K562 (cell line): ENCODE data around the gene ARSD. TPM values are rescaled to one million over a fixed set of nuclear protein-coding genes. Genes with fewer than 3 reads are reported as not detected.
A peak's percentile ranks its signal among the peaks of the same experiment; 100 is the strongest.

ENCODE experiments used
- ATAC-seq: fragments of 200-7000 bp; cut with Tn5 transposase; 3 replicates; pipeline ENCODE4 v1.9.1; 2020; ENCODE audit warnings: moderate library complexity
- BruUV-seq: library from RNA; stranded (reverse); fragments of 400-500 nt; replicated peaks from 2 replicates; lab custom pipeline; 2021; lab: Mats Ljungman, UMichigan
- CTCF ChIA-PET: fragments of 300-600 bp; formaldehyde crosslinking; extraction: SDS; loops from one replicate; lab custom pipeline; 2021; ENCODE audit warnings: low intra/inter-chr PET ratio; lab: Yijun Ruan, JAX
- POLR2A ChIA-PET: fragments of 300-600, 350-650 bp; sonication (Branson Sonifier 250); formaldehyde crosslinking; extraction: SDS; loops from one replicate; lab custom pipeline; 2021; ENCODE audit warnings: antibody characterized with exemption, inconsistent platforms; lab: Yijun Ruan, JAX
- DNase-seq, 4 experiments: peaks; one replicate each; pipeline versions ENCODE4 v3.0.0 to v3.0.0-alpha.2; 2011 to 2018; ENCODE audit warnings: low spot score in 3 of 4, mixed read lengths in 3 of 4; ENCODE audit errors: extremely low read depth in 1 of 4
- FAIRE-seq: peaks from 2 replicates; lab custom pipeline; 2011; peaks lifted over from hg19 to GRCh38; lab: Jason Lieb, UNC
- H2AFZ ChIP-seq: 2 replicates; pipeline ENCODE4 v1.6.0; 2011; ENCODE audit warnings: low read depth, low read length, control low read depth, inconsistent platforms
- H3K27ac ChIP-seq: fragments of 200-600 bp; 3 replicates; pipeline ENCODE4 v1.8.0; 2011; ENCODE audit warnings: low read depth, mild to moderate bottlenecking, control low read depth, inconsistent platforms, low read length, moderate library complexity, mixed read lengths; ENCODE audit errors: extremely low read depth
- H3K27me3 ChIP-seq, 2 experiments: fragments of 300-600 bp in 1 of 2; 2 replicates in 1 of 2; 3 replicates in 1 of 2; pipeline versions ENCODE4 v1.6.0 to v1.8.0; 2011; ENCODE audit warnings: inconsistent platforms in 2 of 2, low read length in 2 of 2, mild to moderate bottlenecking in 1 of 2, mixed read lengths in 1 of 2, moderate library complexity in 1 of 2; ENCODE audit not compliant: control insufficient read depth in 2 of 2, insufficient read depth in 2 of 2
- H3K36me3 ChIP-seq: fragments of 300-600 bp; 3 replicates; pipeline ENCODE4 v1.8.0; 2011; ENCODE audit warnings: mild to moderate bottlenecking, low read length, inconsistent platforms; ENCODE audit not compliant: control insufficient read depth, insufficient read depth
- H3K4me1 ChIP-seq, 2 experiments: fragments of 200-600 bp in 1 of 2; replicated peaks in 1 of 2; 2 replicates in 1 of 2; 3 replicates in 1 of 2; pipeline versions ENCODE4 v1.5.1 to v1.8.0; 2011; ENCODE audit warnings: inconsistent platforms in 2 of 2, low read length in 2 of 2, mild to moderate bottlenecking in 1 of 2, mixed read lengths in 1 of 2, moderate library complexity in 1 of 2; ENCODE audit not compliant: control insufficient read depth in 2 of 2, insufficient read depth in 2 of 2
- H3K4me2 ChIP-seq: 2 replicates; pipeline ENCODE4 v1.6.1; 2011; ENCODE audit warnings: low read length, control low read depth, inconsistent platforms, mixed read lengths; ENCODE audit not compliant: insufficient read depth
- H3K4me3 ChIP-seq: fragments of 200-600 bp; sonication (generic), shearing (Covaris generic); 2 replicates; pipeline ENCODE4 v1.5.1; 2016; ENCODE audit warnings: control low read depth, inconsistent platforms
- H3K79me2 ChIP-seq: fragments of 200-600 bp; 3 replicates; pipeline ENCODE4 v1.8.0; 2011; ENCODE audit warnings: low read length, inconsistent platforms; ENCODE audit not compliant: control insufficient read depth, insufficient read depth
- H3K9ac ChIP-seq, 2 experiments: 2 replicates each; pipeline versions ENCODE4 v1.6.0 to v1.6.1; 2011; ENCODE audit warnings: low read depth in 2 of 2, low read length in 2 of 2, control low read depth in 1 of 2, inconsistent platforms in 1 of 2, mild to moderate bottlenecking in 1 of 2, mixed read lengths in 1 of 2; ENCODE audit not compliant: insufficient read depth in 1 of 2
- H3K9me1 ChIP-seq: one replicate; pipeline ENCODE4 v1.6.0; 2011; ENCODE audit warnings: inconsistent platforms, mild to moderate bottlenecking, low read length, moderate library complexity; ENCODE audit not compliant: control insufficient read depth, insufficient read depth
- H3K9me3 ChIP-seq: replicated peaks from 2 replicates; pipeline ENCODE4 v1.5.1; 2011; ENCODE audit warnings: low read depth, low read length, inconsistent platforms; ENCODE audit not compliant: control insufficient read depth, insufficient read depth
- H4K20me1 ChIP-seq: replicated peaks from 2 replicates; pipeline ENCODE4 v1.6.1; 2011; ENCODE audit warnings: low read length, inconsistent platforms, mixed read lengths; ENCODE audit not compliant: control insufficient read depth, insufficient read depth
- CREM ChIP-seq: IDR thresholded peaks from 2 replicates; pipeline ENCODE4 v1.6.1; 2014; ENCODE audit warnings: antibody characterized with exemption, low read depth
- KAT7 ChIP-seq: sonication (generic); formaldehyde crosslinking; IDR thresholded peaks from 2 replicates; pipeline ENCODE4 v1.8.0; 2022; ENCODE audit warnings: missing genetic modification reagents, mild to moderate bottlenecking, borderline replicate concordance
- SREBF1 ChIP-seq: fragments of 150-350 bp; IDR thresholded peaks from 2 replicates; pipeline ENCODE4 v1.6.1; 2014; ENCODE audit warnings: antibody characterized with exemption, low read depth, low read length, borderline replicate concordance
- TCF3 ChIP-seq: sonication (generic); formaldehyde crosslinking; IDR thresholded peaks from 2 replicates; pipeline ENCODE4 v1.4.0; 2020; ENCODE audit warnings: mild to moderate bottlenecking, missing genetic modification reagents
- ZNF197 ChIP-seq: fragments of 200-800 bp; sonication (Bioruptor generic); IDR thresholded peaks from 2 replicates; pipeline ENCODE4 v1.6.1; 2016; ENCODE audit warnings: low read depth, missing genetic modification characterization, missing compliant biosample characterization
- ZNF224 ChIP-seq: sonication (generic); formaldehyde crosslinking; IDR thresholded peaks from 2 replicates; pipeline ENCODE4 v1.8.0; 2022; ENCODE audit warnings: mild to moderate bottlenecking, missing genetic modification reagents
- ZNF324 ChIP-seq: fragments of 250-450 bp; sonication (Bioruptor Pico); IDR thresholded peaks from 2 replicates; pipeline ENCODE4 v1.4.0; 2020; ENCODE audit warnings: mild to moderate bottlenecking
- WGBS: fragments of 100-300 bp; shearing (Covaris generic); methylation state at CpG from one replicate; pipeline ENCODE4 v1.1.6; 2016; ENCODE audit warnings: low coverage, mixed read lengths; ENCODE audit not compliant: insufficient coverage; ENCODE audit errors: missing lambda C conversion rate; 5-methylcytosine and 5-hydroxymethylcytosine counted together
- in situ Hi-C: fragments of 300-500 bp; cut with MboI; formaldehyde crosslinking; loops from 4 replicates; pipeline ENCODE4 v1.15.0; 2018; ENCODE audit warnings: inconsistent platforms, mixed read lengths
- intact Hi-C: fragments of 100-400 bp; cut with micrococcal nuclease; formaldehyde crosslinking; loops from 2 replicates; pipeline ENCODE4 v1.14.2; 2022
- polyA plus RNA-seq, 8 experiments: library from polyadenylated mRNA; depleted of rRNA in 4 of 8; stranded (reverse) in 5 of 8; unstranded in 3 of 8; fragments of >200 nt; fragmentation: Nextera tagmentation in 2 of 8; fragmentation: Illumina TruSeq in 1 of 8; extraction: Ambion mirVana in 2 of 8; extraction: Trizol in 1 of 8; gene quantifications; 2 replicates each; pipeline versions ENCODE4 v1.2.1 to v1.2.3, GENCODE V29; 2011 to 2014; ENCODE audit warnings: inconsistent platforms in 1 of 8, missing spikeins in 1 of 8
- total RNA-seq, 7 experiments: library from RNA; depleted of rRNA in 6 of 7; stranded (reverse); fragments of >200 nt in 6 of 7; fragmentation: Illumina TruSeq in 2 of 7; extraction: Trizol in 2 of 7; gene quantifications; 2 replicates each; pipeline versions ENCODE4 v1.2.1 to v1.2.3, GENCODE V29; 2011 to 2021; ENCODE audit warnings: low replicate concordance in 1 of 7
- TF ChIP-seq, protein P1 (sequence below), 2 experiments: fragments of 200-800 bp in 1 of 2; sonication (Bioruptor generic) in 1 of 2; sonication (generic) in 1 of 2; formaldehyde crosslinking in 1 of 2; IDR thresholded peaks in 1 of 2; conservative IDR thresholded peaks in 1 of 2; 2 replicates each; pipeline versions ENCODE4 v1.5.0 to v1.6.1; 2016 to 2020; ENCODE audit warnings: missing compliant biosample characterization in 1 of 2, missing genetic modification characterization in 1 of 2, missing genetic modification reagents in 1 of 2
- TF ChIP-seq, protein P2 (sequence below), 2 experiments: IDR thresholded peaks in 1 of 2; conservative IDR thresholded peaks in 1 of 2; 2 replicates each; pipeline ENCODE4 v1.6.1; 2016; ENCODE audit warnings: low read depth in 2 of 2, mild to moderate bottlenecking in 1 of 2, missing compliant biosample characterization in 1 of 2, missing genetic modification characterization in 1 of 2, moderate library complexity in 1 of 2
- TF ChIP-seq, protein P3 (sequence below): fragments of 450-650 bp; IDR thresholded peaks from 2 replicates; pipeline ENCODE4 v1.6.1; 2016
- TF ChIP-seq, protein P4 (sequence below), 2 experiments: fragments of 450-650 bp in 1 of 2; sonication (generic) in 1 of 2; formaldehyde crosslinking in 1 of 2; IDR thresholded peaks in 1 of 2; conservative IDR thresholded peaks in 1 of 2; 2 replicates each; pipeline versions ENCODE4 v1.6.1 to v1.8.1; 2016 to 2023; ENCODE audit warnings: mild to moderate bottlenecking in 2 of 2, moderate library complexity in 2 of 2, inconsistent platforms in 1 of 2, missing genetic modification reagents in 1 of 2
- TF ChIP-seq, protein P5 (sequence below): IDR thresholded peaks from 2 replicates; pipeline ENCODE4 v1.6.1; 2014; ENCODE audit warnings: antibody characterized with exemption

The ARSD gene
- total and polyA plus RNA-seq, 9 of the 15 experiments (the other 6 are each of a cell fraction or from before 2014, with no cell fraction given), result 0.05 to 0.23 (median 0.09) TPM; not detected in 1

DNA sequence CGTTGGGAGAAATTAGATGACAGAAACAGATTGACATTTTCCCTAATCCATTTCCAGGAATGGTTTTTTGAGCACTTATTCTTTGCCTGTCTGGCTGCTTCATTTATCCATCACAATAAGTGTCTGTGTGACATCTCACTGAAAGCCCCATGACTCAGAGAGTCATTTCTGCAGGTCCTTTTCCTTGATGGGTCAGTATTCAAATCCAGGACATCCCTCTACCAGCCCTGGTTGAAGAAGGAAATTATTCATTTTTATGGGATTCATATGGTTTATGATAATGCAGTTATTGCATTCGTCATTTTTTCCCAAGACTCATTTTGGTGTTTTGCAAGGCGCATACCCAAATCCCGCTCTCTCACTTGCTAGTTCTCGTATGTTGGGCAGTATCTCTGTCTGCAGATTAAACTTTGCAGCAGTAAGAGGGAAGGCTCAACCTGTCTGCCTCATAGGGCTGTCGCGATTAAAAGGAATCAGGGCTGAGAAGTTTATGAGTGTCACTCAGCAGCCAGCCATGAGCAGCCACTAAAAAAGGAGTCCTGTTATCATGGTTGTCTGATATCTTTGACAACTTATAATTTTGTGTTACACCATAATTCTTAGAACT, 56.4 kb downstream of the ARSD start:
- Histone ChIP-seq H4K20me1 (no peaks in the 10 kb centered on the region), H3K79me2 (no peaks in the 10 kb centered on the region), H3K9me1 (no peaks in the 10 kb centered on the region), H3K4me2 (no peak overlapping the region), H2AFZ (0 out of 2 replicates have a peak overlapping the region, but pooled peaks have one; percentile 34), H3K9ac (no peak overlapping the region), H3K27me3 (no peaks in the 10 kb centered on the region), H3K4me1 (peaks cover 12 to 34% of the 10 kb centered on the region in 2 experiments; a peak in 4 of 5 replicates), H3K9me3 (peaks cover 17% of the 10 kb centered on the region), H3K4me3 (no peak overlapping the region), H3K36me3 (no peaks in the 10 kb centered on the region), H3K27ac (no peak overlapping the region; the same call in 2 of the 3 replicates)
- in situ Hi-C loops, result no loop called here
- WGBS, result 24% methylated on average over 7 of the region's 7 CpGs
- intact Hi-C loops, result loop anchor here (5.0 kb wide), 1 partner anchor 95 kb away; no protein-coding TSS in a partner anchor
- ATAC-seq, result peak; percentile 54
- peak; percentile 84 for FAIRE-seq
- no TSS peak for BruUV-seq
- POLR2A ChIA-PET, result no interaction called here
- peak in 1 of 4 experiments; percentile 41 for DNase-seq
- CTCF ChIA-PET, result no interaction called here
- no peak for TF ChIP-seq ZNF197 (CRISPR knock-in tag)
- TF ChIP-seq, protein P1, sequence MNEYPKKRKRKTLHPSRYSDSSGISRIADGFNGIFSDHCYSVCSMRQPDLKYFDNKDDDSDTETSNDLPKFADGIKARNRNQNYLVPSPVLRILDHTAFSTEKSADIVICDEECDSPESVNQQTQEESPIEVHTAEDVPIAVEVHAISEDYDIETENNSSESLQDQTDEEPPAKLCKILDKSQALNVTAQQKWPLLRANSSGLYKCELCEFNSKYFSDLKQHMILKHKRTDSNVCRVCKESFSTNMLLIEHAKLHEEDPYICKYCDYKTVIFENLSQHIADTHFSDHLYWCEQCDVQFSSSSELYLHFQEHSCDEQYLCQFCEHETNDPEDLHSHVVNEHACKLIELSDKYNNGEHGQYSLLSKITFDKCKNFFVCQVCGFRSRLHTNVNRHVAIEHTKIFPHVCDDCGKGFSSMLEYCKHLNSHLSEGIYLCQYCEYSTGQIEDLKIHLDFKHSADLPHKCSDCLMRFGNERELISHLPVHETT (CRISPR knock-in tag; conservative IDR thresholded peaks at IDR 0.05 in 1 of 2, IDR thresholded peaks at IDR 0.05 in 1 of 2), result no peak
- no peak for TF ChIP-seq KAT7
- TF ChIP-seq, protein P2, sequence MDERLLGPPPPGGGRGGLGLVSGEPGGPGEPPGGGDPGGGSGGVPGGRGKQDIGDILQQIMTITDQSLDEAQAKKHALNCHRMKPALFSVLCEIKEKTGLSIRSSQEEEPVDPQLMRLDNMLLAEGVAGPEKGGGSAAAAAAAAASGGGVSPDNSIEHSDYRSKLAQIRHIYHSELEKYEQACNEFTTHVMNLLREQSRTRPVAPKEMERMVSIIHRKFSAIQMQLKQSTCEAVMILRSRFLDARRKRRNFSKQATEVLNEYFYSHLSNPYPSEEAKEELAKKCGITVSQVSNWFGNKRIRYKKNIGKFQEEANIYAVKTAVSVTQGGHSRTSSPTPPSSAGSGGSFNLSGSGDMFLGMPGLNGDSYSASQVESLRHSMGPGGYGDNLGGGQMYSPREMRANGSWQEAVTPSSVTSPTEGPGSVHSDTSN (CRISPR knock-in tag; IDR thresholded peaks at IDR 0.05; ENCODE audit: low read depth), result no peak
- TF ChIP-seq, protein P2 (tag; conservative IDR thresholded peaks at IDR 0.05; ENCODE audit: low read depth), result peak; percentile 60
- 0 out of 2 replicates have a peak, but pooled peaks have one; percentile 44 for TF ChIP-seq TCF3
- TF ChIP-seq CREM, result no peak
- TF ChIP-seq ZNF224 (CRISPR knock-in tag), result no peak
- TF ChIP-seq, protein P3, sequence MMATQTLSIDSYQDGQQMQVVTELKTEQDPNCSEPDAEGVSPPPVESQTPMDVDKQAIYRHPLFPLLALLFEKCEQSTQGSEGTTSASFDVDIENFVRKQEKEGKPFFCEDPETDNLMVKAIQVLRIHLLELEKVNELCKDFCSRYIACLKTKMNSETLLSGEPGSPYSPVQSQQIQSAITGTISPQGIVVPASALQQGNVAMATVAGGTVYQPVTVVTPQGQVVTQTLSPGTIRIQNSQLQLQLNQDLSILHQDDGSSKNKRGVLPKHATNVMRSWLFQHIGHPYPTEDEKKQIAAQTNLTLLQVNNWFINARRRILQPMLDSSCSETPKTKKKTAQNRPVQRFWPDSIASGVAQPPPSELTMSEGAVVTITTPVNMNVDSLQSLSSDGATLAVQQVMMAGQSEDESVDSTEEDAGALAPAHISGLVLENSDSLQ, result peak; percentile 53
- TF ChIP-seq, protein P4, sequence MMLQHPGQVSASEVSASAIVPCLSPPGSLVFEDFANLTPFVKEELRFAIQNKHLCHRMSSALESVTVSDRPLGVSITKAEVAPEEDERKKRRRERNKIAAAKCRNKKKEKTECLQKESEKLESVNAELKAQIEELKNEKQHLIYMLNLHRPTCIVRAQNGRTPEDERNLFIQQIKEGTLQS (IDR thresholded peaks at IDR 0.05), result 0 out of 2 replicates have a peak, but pooled peaks have one; percentile 5
- TF ChIP-seq, protein P4 (CRISPR knock-in tag; conservative IDR thresholded peaks at IDR 0.05), result no peak
- TF ChIP-seq, protein P5, sequence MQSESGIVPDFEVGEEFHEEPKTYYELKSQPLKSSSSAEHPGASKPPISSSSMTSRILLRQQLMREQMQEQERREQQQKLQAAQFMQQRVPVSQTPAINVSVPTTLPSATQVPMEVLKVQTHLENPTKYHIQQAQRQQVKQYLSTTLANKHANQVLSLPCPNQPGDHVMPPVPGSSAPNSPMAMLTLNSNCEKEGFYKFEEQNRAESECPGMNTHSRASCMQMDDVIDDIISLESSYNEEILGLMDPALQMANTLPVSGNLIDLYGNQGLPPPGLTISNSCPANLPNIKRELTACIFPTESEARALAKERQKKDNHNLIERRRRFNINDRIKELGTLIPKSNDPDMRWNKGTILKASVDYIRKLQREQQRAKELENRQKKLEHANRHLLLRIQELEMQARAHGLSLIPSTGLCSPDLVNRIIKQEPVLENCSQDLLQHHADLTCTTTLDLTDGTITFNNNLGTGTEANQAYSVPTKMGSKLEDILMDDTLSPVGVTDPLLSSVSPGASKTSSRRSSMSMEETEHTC, result no peak
- TF ChIP-seq SREBF1, result no peak
- TF ChIP-seq ZNF324 (CRISPR knock-in tag), result no peak
